ENCODE results near the gene MMP13. TPM values are rescaled to one million over a fixed set of nuclear protein-coding genes. Genes with fewer than 3 reads are reported as not detected.

The MMP13 gene
- total RNA-seq, 4 donors from 2014 or later: not detected

DNA sequence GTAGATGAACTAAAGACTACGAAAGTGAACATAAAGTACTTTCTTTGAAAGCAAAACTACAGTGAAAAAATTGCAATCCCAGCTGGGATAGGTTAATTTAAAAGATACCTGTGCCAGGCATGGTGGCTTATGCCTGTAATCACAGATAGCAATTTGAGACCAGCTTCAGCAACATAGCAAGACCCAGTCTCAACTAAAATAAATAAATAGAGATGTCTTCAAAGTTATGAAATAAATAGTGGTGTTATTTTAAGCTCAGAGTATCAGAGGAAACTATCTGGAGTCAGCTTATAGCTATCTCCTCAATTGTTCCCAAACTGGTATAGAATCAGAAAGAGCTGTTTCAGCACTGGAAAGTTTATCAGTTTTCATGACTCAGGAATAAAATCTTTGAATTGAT, 17.3 kb upstream of the MMP13 start:
- Histone ChIP-seq H3K9me3 (no peaks in the 10 kb centered on the region), H3K27me3 (no peaks in the 10 kb centered on the region), H3K4me3 (no peak overlapping the region), H3K27ac (no peak overlapping the region), H3K4me1 (no peaks in the 10 kb centered on the region), H3K36me3 (no peaks in the 10 kb centered on the region)
- no peak for DNase-seq
- TF ChIP-seq POLR2A (IDR thresholded peaks at IDR 0.05) (no peak), CTCF (IDR thresholded peaks at IDR 0.05) (no peak)

DNA sequence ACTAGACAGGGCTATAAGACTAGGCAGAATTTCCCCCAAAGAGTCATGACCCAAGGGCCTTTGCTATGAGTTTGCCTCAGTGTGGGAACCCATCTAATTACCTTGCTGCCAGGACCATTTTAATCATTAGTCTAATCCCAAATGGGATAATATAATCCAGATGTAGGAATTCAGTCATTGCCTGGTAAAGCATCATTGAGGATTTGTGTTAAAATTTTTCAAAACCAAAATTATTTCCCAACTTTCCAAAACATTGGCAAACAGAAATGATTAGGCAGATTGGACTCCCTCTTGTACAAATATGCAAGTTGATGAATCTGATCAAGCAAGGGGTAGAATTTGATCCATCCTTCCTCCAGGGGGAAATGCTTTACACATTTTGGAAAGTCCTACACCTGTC, 16.2 kb upstream of the MMP13 start:
- H3K27me3 ChIP-seq: no peaks in the 10 kb centered on the region
- H3K27ac ChIP-seq: no peak overlapping the region
- H3K36me3 ChIP-seq: no peaks in the 10 kb centered on the region
- no peak for DNase-seq
- no peak overlapping the region for H3K4me3 ChIP-seq
- TF ChIP-seq POLR2A (IDR thresholded peaks at IDR 0.05) (no peak), CTCF (IDR thresholded peaks at IDR 0.05) (no peak)
- no peaks in the 10 kb centered on the region for H3K4me1 ChIP-seq
- H3K9me3 ChIP-seq: no peaks in the 10 kb centered on the region

- Histone ChIP-seq H3K4me1 (no peaks in the 10 kb centered on the region), H3K27me3 (no peaks in the 10 kb centered on the region), H3K4me3 (no peak overlapping the region), H3K27ac (no peak overlapping the region), H3K36me3 (no peaks in the 10 kb centered on the region), H3K9me3 (no peaks in the 10 kb centered on the region)
- no peak for DNase-seq
- TF ChIP-seq CTCF (IDR thresholded peaks at IDR 0.05) (no peak), POLR2A (IDR thresholded peaks at IDR 0.05) (no peak)
Measured at GRCh38 chr11:102967497-102967896, 12.0 kb upstream of the MMP13 start.

DNA sequence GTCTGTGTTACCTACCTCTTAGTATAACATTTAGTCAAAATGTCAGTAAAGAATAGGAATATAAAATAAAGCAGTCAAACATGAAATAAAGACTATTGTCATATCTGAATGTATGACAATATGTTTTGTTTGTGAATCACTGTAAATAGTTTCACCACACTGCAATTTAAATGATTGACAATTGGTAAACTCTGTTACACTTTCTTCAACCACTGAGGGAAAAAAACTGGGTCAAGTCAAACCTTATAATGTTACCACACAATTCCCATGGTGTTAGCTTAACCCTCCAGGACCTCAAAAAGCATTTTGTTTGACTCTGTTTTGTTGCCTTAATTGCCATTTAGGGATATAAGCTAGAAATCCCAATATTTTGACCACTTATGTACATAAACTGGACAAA, 10.5 kb upstream of the MMP13 start:
- Histone ChIP-seq H3K4me1 (no peaks in the 10 kb centered on the region), H3K9me3 (no peaks in the 10 kb centered on the region), H3K27ac (no peak overlapping the region), H3K27me3 (no peaks in the 10 kb centered on the region), H3K4me3 (no peak overlapping the region), H3K36me3 (no peaks in the 10 kb centered on the region)
- no peak for DNase-seq
- TF ChIP-seq POLR2A (IDR thresholded peaks at IDR 0.05) (no peak), CTCF (IDR thresholded peaks at IDR 0.05) (no peak)

DNA sequence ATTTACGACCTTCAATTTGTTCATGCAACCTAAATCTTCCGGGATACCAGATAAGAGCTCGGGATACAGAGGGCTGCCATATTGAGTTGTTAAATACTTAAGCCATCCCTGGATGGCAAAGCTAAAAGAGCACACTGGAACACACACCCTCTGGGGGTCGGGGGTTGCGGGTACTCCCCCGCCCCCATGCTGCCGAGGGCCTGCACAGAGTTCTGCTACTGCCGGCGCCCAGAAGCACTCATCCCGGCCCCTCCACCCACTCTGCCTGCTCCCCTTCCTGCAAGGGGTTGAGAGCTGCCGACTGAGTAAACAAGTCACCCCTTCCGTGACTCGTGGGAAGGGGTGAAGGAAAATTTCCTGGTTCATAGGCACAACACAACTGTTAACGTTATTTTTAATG, 9.3 kb upstream of the MMP13 start:
- Histone ChIP-seq H3K27ac (no peak overlapping the region), H3K4me3 (no peak overlapping the region), H3K4me1 (no peaks in the 10 kb centered on the region), H3K27me3 (no peaks in the 10 kb centered on the region), H3K36me3 (no peaks in the 10 kb centered on the region), H3K9me3 (no peaks in the 10 kb centered on the region)
- TF ChIP-seq CTCF (IDR thresholded peaks at IDR 0.05): no peak
- no peak for TF ChIP-seq POLR2A (IDR thresholded peaks at IDR 0.05)
- no peak for DNase-seq

DNA sequence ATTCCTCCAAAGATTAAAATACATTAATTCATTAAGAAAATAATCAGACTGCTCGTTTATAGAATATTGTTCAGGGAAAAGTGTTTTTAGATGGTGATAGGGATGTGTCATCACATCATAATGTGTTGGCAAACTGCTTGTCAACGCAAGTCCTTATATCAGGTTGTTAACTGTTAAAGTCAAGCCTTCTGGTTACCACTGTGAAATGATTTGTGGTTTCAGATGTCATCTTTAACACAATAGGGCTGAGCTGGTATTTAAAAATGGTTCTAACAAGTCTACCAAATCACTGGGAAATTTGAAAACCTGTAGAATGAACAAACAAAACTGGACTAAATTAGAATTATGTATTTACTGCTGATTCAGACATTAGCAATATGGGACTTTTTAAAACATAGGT, 2.4 kb upstream of the MMP13 start:
- H3K27ac ChIP-seq: no peak overlapping the region
- no peaks in the 10 kb centered on the region for H3K27me3 ChIP-seq
- no peaks in the 10 kb centered on the region for H3K4me1 ChIP-seq
- no peak overlapping the region for H3K4me3 ChIP-seq
- no peak for DNase-seq
- no peaks in the 10 kb centered on the region for H3K9me3 ChIP-seq
- TF ChIP-seq POLR2A (IDR thresholded peaks at IDR 0.05): no peak
- TF ChIP-seq CTCF (IDR thresholded peaks at IDR 0.05): no peak
- H3K36me3 ChIP-seq: no peaks in the 10 kb centered on the region
